WTC11 (cell line): ENCODE measurements around the gene CRKL.

Experiments
- CREM ChIP-seq: sonication (generic); formaldehyde crosslinking; IDR thresholded peaks from 2 replicates; pipeline ENCODE4 v1.8.1; 2022; ENCODE audit warnings: mild to moderate bottlenecking, missing genetic modification reagents, moderate library complexity
- IRF2 ChIP-seq: sonication (generic); formaldehyde crosslinking; IDR thresholded peaks from 2 replicates; pipeline ENCODE4 v1.8.0; 2022; ENCODE audit warnings: low read depth, missing genetic modification reagents, borderline replicate concordance
- TEAD1 ChIP-seq: sonication (generic); formaldehyde crosslinking; IDR thresholded peaks from 2 replicates; pipeline ENCODE4 v1.8.0; 2022; ENCODE audit warnings: mild to moderate bottlenecking, missing genetic modification reagents
- ZBTB21 ChIP-seq: sonication (generic); formaldehyde crosslinking; IDR thresholded peaks from 2 replicates; pipeline ENCODE4 v1.8.1; 2023; ENCODE audit warnings: mild to moderate bottlenecking, missing genetic modification reagents, borderline replicate concordance
- ZNF121 ChIP-seq: sonication (generic); formaldehyde crosslinking; IDR thresholded peaks from 2 replicates; pipeline ENCODE4 v1.8.0; 2023; ENCODE audit warnings: missing genetic modification reagents
- ZNF263 ChIP-seq: sonication (generic); formaldehyde crosslinking; IDR thresholded peaks from 2 replicates; pipeline ENCODE4 v1.8.1; 2022; ENCODE audit warnings: low read depth, mild to moderate bottlenecking, moderate library complexity, missing genetic modification reagents
- TF ChIP-seq, protein P1 (sequence below): fragments of 200-600 bp; IDR thresholded peaks from 2 replicates; pipeline ENCODE4 v1.8.0; 2022; ENCODE audit warnings: antibody characterized with exemption
- TF ChIP-seq, protein P2 (sequence below): fragments of 250-450 bp; sonication (Bioruptor Pico); conservative IDR thresholded peaks from 2 replicates; pipeline ENCODE4 v1.9.0; 2021; ENCODE audit warnings: mild to moderate bottlenecking

DNA sequence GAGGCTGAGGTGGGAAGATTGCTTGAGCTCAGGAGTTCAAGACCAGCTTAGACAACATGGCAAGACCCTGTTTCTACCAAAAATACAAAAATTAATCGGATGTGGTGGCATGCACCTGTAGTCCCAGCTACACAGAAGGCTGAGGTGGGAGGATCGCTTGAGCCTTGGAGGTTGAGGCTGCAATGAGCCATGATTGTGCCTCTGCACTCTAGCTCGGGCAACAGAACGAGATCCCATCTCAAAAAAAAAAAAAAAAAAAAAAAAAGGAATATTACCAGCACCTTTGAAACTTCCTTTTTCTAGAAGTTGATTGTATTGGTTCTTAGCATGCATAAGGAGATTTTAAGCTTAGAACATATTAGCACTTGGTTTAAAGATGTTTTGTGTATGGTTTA lies 11.4 kb downstream of the CRKL start:
- TF ChIP-seq, protein P1, sequence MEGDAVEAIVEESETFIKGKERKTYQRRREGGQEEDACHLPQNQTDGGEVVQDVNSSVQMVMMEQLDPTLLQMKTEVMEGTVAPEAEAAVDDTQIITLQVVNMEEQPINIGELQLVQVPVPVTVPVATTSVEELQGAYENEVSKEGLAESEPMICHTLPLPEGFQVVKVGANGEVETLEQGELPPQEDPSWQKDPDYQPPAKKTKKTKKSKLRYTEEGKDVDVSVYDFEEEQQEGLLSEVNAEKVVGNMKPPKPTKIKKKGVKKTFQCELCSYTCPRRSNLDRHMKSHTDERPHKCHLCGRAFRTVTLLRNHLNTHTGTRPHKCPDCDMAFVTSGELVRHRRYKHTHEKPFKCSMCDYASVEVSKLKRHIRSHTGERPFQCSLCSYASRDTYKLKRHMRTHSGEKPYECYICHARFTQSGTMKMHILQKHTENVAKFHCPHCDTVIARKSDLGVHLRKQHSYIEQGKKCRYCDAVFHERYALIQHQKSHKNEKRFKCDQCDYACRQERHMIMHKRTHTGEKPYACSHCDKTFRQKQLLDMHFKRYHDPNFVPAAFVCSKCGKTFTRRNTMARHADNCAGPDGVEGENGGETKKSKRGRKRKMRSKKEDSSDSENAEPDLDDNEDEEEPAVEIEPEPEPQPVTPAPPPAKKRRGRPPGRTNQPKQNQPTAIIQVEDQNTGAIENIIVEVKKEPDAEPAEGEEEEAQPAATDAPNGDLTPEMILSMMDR: no peak
- no peak for TF ChIP-seq ZNF121
- TF ChIP-seq, protein P2, sequence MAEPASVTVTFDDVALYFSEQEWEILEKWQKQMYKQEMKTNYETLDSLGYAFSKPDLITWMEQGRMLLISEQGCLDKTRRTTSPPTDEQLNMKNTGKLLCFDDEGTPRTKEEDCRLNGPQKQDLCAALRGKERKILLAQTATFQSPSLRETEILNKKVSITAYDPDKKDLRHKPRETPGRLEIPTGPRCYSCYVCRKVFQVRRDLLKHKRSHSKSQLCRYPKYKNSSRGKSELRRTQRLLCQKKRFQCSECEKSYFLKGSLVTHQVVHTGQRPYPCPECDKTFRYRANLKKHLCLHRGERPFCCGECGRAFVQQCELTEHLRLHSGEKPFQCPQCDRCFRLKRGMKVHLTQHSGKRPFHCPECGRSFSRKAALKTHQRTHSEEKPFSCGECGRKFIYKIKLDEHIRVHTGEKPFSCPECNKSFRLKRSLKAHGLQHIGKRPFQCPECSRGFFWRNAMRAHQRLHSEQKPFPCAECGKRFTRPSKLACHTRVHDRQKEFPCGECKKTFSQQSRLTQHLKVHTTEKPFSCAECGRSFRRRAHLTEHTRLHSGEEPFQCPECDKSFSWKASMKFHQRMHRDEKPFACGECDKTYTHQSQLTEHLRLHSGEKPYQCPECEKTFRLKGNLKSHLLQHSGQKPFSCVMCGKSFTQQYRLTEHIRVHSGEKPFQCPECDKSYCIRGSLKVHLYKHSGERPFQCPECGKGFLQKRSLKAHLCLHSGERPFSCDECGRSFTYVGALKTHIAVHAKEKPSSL (CRISPR knock-in tag): no peak
- no peak for TF ChIP-seq ZBTB21
- no peak for TF ChIP-seq TEAD1 (CRISPR knock-in tag)
- no peak for TF ChIP-seq ZNF263 (CRISPR knock-in tag)
- TF ChIP-seq IRF2: no peak
- no peak for TF ChIP-seq CREM (CRISPR knock-in tag)
